ENCODE data around the gene TXNIP.

TXNIP gene

GRCh38 chr1:145964328-145965118 is 31.9 kb downstream of the TXNIP start, which contains the start of the genes ANKRD34A and POLR3GL:
ANKRD34A (minus strand) TSS chr1:145964575; CDS start chr1:145961759, 2,816 bp downstream.
POLR3GL (plus strand) TSS chr1:145964690; CDS start chr1:145974866, 10,176 bp downstream.
- DNase-seq (ENCODE audit: extremely low read depth in 1 of 2, low read depth in 1 of 2): peak; percentile 77 to 81

GRCh38 chr1:145963265-145964019 is 32.9 kb downstream of the TXNIP start:
- no peak for DNase-seq (ENCODE audit: extremely low read depth in 1 of 2, low read depth in 1 of 2)

- DNase-seq (ENCODE audit: extremely low read depth in 1 of 2, low read depth in 1 of 2): no peak
Measured at GRCh38 chr1:145962157-145963102, 33.9 kb downstream of the TXNIP start.

GRCh38 chr1:145961425-145962156 is 34.8 kb downstream of the TXNIP start:
- DNase-seq (ENCODE audit: extremely low read depth in 1 of 2, low read depth in 1 of 2): no peak

- no peak for DNase-seq (ENCODE audit: extremely low read depth in 1 of 2, low read depth in 1 of 2)
Measured at GRCh38 chr1:145961109-145961424, 35.3 kb downstream of the TXNIP start.

- no peak for DNase-seq (ENCODE audit: extremely low read depth in 1 of 2, low read depth in 1 of 2)
Measured at GRCh38 chr1:145960468-145961108, 35.8 kb downstream of the TXNIP start.

- DNase-seq (ENCODE audit: extremely low read depth in 1 of 2, low read depth in 1 of 2): no peak
Measured at GRCh38 chr1:145959957-145960467, 36.4 kb downstream of the TXNIP start.

- DNase-seq (ENCODE audit: extremely low read depth in 1 of 2, low read depth in 1 of 2): no peak
Measured at GRCh38 chr1:145959333-145959732, 37.0 kb downstream of the TXNIP start.

- DNase-seq (ENCODE audit: extremely low read depth in 1 of 2, low read depth in 1 of 2): no peak
Measured at GRCh38 chr1:145958734-145959133, 37.6 kb downstream of the TXNIP start.

GRCh38 chr1:145957443-145958319 is 38.7 kb downstream of the TXNIP start, which contains the start of gene LIX1L:
LIX1L (minus strand) TSS chr1:145958017; CDS start chr1:145957927, 90 bp downstream.
- DNase-seq (ENCODE audit: extremely low read depth in 1 of 2, low read depth in 1 of 2): peak; percentile 85 to 91

GRCh38 chr1:145956781-145957442 is 39.5 kb downstream of the TXNIP start:
- DNase-seq (ENCODE audit: extremely low read depth in 1 of 2, low read depth in 1 of 2): no peak

- no peak for DNase-seq (ENCODE audit: extremely low read depth in 1 of 2, low read depth in 1 of 2)
Measured at GRCh38 chr1:145956361-145956760, 40.0 kb downstream of the TXNIP start.

GRCh38 chr1:145955436-145955835 is 40.9 kb downstream of the TXNIP start:
- no peak for DNase-seq (ENCODE audit: extremely low read depth in 1 of 2, low read depth in 1 of 2)

- no peak for DNase-seq (ENCODE audit: extremely low read depth in 1 of 2, low read depth in 1 of 2)
Measured at GRCh38 chr1:145953861-145954260, 42.5 kb downstream of the TXNIP start.

- no peak for DNase-seq (ENCODE audit: extremely low read depth in 1 of 2, low read depth in 1 of 2)
Measured at GRCh38 chr1:145952903-145953302, 43.5 kb downstream of the TXNIP start.

- no peak for DNase-seq (ENCODE audit: extremely low read depth in 1 of 2, low read depth in 1 of 2)
Measured at GRCh38 chr1:145951526-145951925, 44.9 kb downstream of the TXNIP start.

- no peak for DNase-seq (ENCODE audit: extremely low read depth in 1 of 2, low read depth in 1 of 2)
Measured at GRCh38 chr1:145949219-145949618, 47.2 kb downstream of the TXNIP start.

- no peak for DNase-seq (ENCODE audit: extremely low read depth in 1 of 2, low read depth in 1 of 2)
Measured at GRCh38 chr1:145947551-145947950, 48.8 kb downstream of the TXNIP start.

All from activated CD8-positive, alpha-beta memory T cell treated with anti-CD3 and anti-CD28 coated beads for 1 hour (primary cell).